ENCODE results near the gene UFL1. TPM values are rescaled to one million over a fixed set of nuclear protein-coding genes. Genes with fewer than 3 reads are reported as not detected.
"Not testable (repeated sequence)": the region's sequence is repeated elsewhere in the genome, so short reads cannot be mapped to it uniquely, and the experiment has no call there.

Gene UFL1
- total RNA-seq, result 10 to 100 TPM; 15.1 to 17.5 (median 15.9) TPM
- long read RNA-seq, partial matches to known transcripts, result 16 of 16 reads
- long read RNA-seq, other reads (novel, unspliced or antisense), result 0 of 16 reads

DNA sequence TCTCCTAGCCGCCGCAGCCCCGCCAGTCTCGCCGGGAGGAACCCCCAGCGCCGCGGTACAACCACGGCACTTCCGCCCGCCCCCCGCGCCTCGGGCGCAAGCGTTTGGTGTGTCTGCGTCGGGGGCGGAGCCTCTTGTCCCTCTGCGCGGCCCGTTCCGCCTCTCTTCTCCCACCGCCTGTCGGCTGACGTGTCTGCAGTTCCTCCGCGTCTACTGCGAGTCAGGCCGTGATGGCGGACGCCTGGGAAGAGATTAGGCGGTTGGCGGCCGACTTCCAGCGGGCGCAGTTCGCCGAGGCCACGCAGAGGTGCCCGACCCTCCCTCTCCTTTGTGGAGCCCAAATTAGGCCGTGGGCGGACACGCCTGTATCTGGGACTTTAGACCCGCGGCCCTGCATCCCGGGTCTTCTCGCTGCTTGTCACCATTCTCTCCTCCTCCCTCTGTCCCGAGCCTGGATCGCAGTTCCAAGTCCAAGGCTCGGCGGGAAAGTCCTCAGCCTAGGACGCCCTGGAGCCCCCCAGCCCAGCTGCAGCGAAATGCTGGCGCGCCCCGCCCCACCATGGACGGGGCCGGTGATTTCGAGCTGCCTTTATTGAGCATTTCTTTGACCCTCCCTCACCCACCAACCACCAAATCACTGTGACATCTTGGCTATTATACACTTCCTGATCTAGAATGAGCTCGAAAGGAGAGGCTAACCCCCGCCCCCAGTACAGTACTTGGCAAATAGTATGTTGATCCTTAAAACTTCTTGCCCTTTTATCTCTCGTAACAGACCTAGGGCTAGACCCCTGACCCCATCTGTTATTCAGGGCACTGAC lies at the start of gene UFL1:
Gene UFL1 (plus strand): TSS at position 163 of the 821 bp plus-strand sequence. CDS start 68 bp downstream, at position 231.
- ATAC-seq (peak; percentile 99), DNase-seq (peak; percentile 95 to 96 (median 96))
- H3K4me3 ChIP-seq, result peak within 1 kb of the TSS; percentile 85 to 88 (median 86)
- H3K27me3 ChIP-seq, result no peaks in the 10 kb centered on the region
- H3K36me3 ChIP-seq, result peaks cover 0 to 19% (median 1%) of the 10 kb centered on the region in 4 donors
- H3K4me1 ChIP-seq, result peaks cover 0 to 8% (median 4%) of the 10 kb centered on the region in 4 donors
- H3K9me3 ChIP-seq, result no peaks in the 10 kb centered on the region
- peak within 1 kb of the TSS; percentile 96 to 99 (median 97) for H3K27ac ChIP-seq
- WGBS (ENCODE audit: insufficient coverage, low coverage, low lambda C conversion rate, missing lambda C conversion rate), result under 1% methylated on average over 30 of the region's 63 CpGs
- peak; percentile 92 for TF ChIP-seq POLR2A (IDR thresholded peaks at IDR 0.05)
- TF ChIP-seq, protein P1, sequence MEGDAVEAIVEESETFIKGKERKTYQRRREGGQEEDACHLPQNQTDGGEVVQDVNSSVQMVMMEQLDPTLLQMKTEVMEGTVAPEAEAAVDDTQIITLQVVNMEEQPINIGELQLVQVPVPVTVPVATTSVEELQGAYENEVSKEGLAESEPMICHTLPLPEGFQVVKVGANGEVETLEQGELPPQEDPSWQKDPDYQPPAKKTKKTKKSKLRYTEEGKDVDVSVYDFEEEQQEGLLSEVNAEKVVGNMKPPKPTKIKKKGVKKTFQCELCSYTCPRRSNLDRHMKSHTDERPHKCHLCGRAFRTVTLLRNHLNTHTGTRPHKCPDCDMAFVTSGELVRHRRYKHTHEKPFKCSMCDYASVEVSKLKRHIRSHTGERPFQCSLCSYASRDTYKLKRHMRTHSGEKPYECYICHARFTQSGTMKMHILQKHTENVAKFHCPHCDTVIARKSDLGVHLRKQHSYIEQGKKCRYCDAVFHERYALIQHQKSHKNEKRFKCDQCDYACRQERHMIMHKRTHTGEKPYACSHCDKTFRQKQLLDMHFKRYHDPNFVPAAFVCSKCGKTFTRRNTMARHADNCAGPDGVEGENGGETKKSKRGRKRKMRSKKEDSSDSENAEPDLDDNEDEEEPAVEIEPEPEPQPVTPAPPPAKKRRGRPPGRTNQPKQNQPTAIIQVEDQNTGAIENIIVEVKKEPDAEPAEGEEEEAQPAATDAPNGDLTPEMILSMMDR (IDR thresholded peaks at IDR 0.05), result peak in 2 of 4 donors; percentile 10 to 23
- intact Hi-C loops (cut with DNase I), result no loop called here

- H3K9me3 ChIP-seq; H3K4me3 ChIP-seq; ATAC-seq; H3K27me3 ChIP-seq; H3K4me1 ChIP-seq; H3K36me3 ChIP-seq; intact Hi-C loops (cut with DNase I); H3K27ac ChIP-seq; DNase-seq: not testable (repeated sequence)
- 40% methylated on average over 2 of the region's 2 CpGs for WGBS (ENCODE audit: insufficient coverage, low coverage, low lambda C conversion rate, missing lambda C conversion rate)
These were observed 49.3 kb upstream of the UFL1 start for GRCh38 chr6:96472291-96472690.

- H3K27ac ChIP-seq, result no peak overlapping the region
- no peak overlapping the region for H3K4me3 ChIP-seq
- no peaks in the 10 kb centered on the region for H3K36me3 ChIP-seq
- H3K4me1 ChIP-seq, result no peaks in the 10 kb centered on the region
- intact Hi-C loops (cut with DNase I), result no loop called here
- H3K27me3 ChIP-seq, result no peaks in the 10 kb centered on the region
- TF ChIP-seq, protein P1 (IDR thresholded peaks at IDR 0.05), result no peak
- no peak for TF ChIP-seq POLR2A (IDR thresholded peaks at IDR 0.05)
- H3K9me3 ChIP-seq, result peaks cover 0 to 3% (median 0%) of the 10 kb centered on the region in 4 donors
- no peak for ATAC-seq
- no CpG with 5 or more reads among the region's 5 CpGs for WGBS (ENCODE audit: insufficient coverage, low coverage, low lambda C conversion rate, missing lambda C conversion rate)
- DNase-seq, result no peak
These were observed 42.9 kb upstream of the UFL1 start for GRCh38 chr6:96478695-96479094.

- intact Hi-C loops (cut with DNase I), result no loop called here
- H3K4me1 ChIP-seq, result no peaks in the 10 kb centered on the region
- ATAC-seq (no peak), DNase-seq (no peak)
- no peaks in the 10 kb centered on the region for H3K27me3 ChIP-seq
- WGBS (ENCODE audit: insufficient coverage, low coverage, low lambda C conversion rate, missing lambda C conversion rate), result 90% methylated on average over 2 of the region's 2 CpGs
- H3K27ac ChIP-seq, result no peak overlapping the region
- peaks cover 0 to 19% (median 0%) of the 10 kb centered on the region in 4 donors for H3K9me3 ChIP-seq
- TF ChIP-seq, protein P1 (IDR thresholded peaks at IDR 0.05), result no peak
- no peak for TF ChIP-seq POLR2A (IDR thresholded peaks at IDR 0.05)
- H3K4me3 ChIP-seq, result no peak overlapping the region
- H3K36me3 ChIP-seq, result no peaks in the 10 kb centered on the region
These were observed 29.7 kb upstream of the UFL1 start for GRCh38 chr6:96491926-96492325.

GRCh38 chr6:96499781-96500180 lies 21.8 kb upstream of the UFL1 start:
- WGBS (ENCODE audit: insufficient coverage, low coverage, low lambda C conversion rate, missing lambda C conversion rate), result no CpG with 5 or more reads among the region's 5 CpGs
- intact Hi-C loops (cut with DNase I), result no loop called here
- peaks cover 0 to 15% (median 2%) of the 10 kb centered on the region in 4 donors for H3K9me3 ChIP-seq
- no peaks in the 10 kb centered on the region for H3K36me3 ChIP-seq
- no peaks in the 10 kb centered on the region for H3K27me3 ChIP-seq
- DNase-seq (no peak), ATAC-seq (no peak)
- no peak overlapping the region for H3K4me3 ChIP-seq
- H3K4me1 ChIP-seq, result no peaks in the 10 kb centered on the region
- no peak overlapping the region for H3K27ac ChIP-seq
- TF ChIP-seq POLR2A (IDR thresholded peaks at IDR 0.05), result no peak
- TF ChIP-seq, protein P1 (IDR thresholded peaks at IDR 0.05), result no peak

All from right lobe of liver (tissue), 6 donors.